Activated CD8-positive, alpha-beta T cell treated with anti-CD3 and anti-CD28 coated beads for 36 hours (primary cell): ENCODE data around the gene LAMA3. TPM values are rescaled to one million over a fixed set of nuclear protein-coding genes. Genes with fewer than 3 reads are reported as not detected.

Experiments
- ATAC-seq: fragments of 200-7000 bp; cut with Tn5 transposase; one replicate; pipeline ENCODE4 v1.10.0; 2021; ENCODE audit warnings: mild to moderate bottlenecking, moderate library complexity
- CTCF ChIA-PET: fragments of 350-600 bp; sonication (Branson Sonifier 250); formaldehyde crosslinking; loops from one replicate; lab custom pipeline; 2021; ENCODE audit warnings: antibody characterized with exemption; lab: Charles Lee
- POLR2A ChIA-PET: fragments of 350-600 bp; sonication (Branson Sonifier 250); formaldehyde crosslinking; loops from one replicate; lab custom pipeline; 2021; ENCODE audit warnings: antibody characterized with exemption; lab: Charles Lee
- DNase-seq: peaks from one replicate; pipeline ENCODE4 v3.0.0-alpha.2; 2020
- H3K27ac Mint-ChIP-seq: one replicate; pipeline ENCODE4 v1.8.0; 2021; ENCODE audit warnings: mild to moderate bottlenecking, mixed read lengths
- H3K27me3 Mint-ChIP-seq: one replicate; pipeline ENCODE4 v1.8.0; 2021; ENCODE audit warnings: mixed read lengths
- H3K36me3 Mint-ChIP-seq: one replicate; pipeline ENCODE4 v1.8.0; 2021; ENCODE audit warnings: low read depth, mixed read lengths
- H3K4me1 Mint-ChIP-seq: one replicate; pipeline ENCODE4 v1.8.0; 2021; ENCODE audit warnings: low read depth, mixed read lengths
- H3K4me3 Mint-ChIP-seq: one replicate; pipeline ENCODE4 v1.8.0; 2021; ENCODE audit warnings: mild to moderate bottlenecking, moderate library complexity, mixed read lengths
- H3K9me3 Mint-ChIP-seq: one replicate; pipeline ENCODE4 v1.8.0; 2021; ENCODE audit warnings: mixed read lengths
- CTCF ChIP-seq: fragments of 200-600 bp; IDR thresholded peaks from one replicate; pipeline ENCODE4 v1.8.0; 2022; ENCODE audit warnings: antibody characterized with exemption, mild to moderate bottlenecking
- intact Hi-C: fragments of 100-400 bp; cut with micrococcal nuclease; formaldehyde crosslinking; loops from one replicate; pipeline ENCODE4 v1.10.0; 2022
- total RNA-seq, 2 experiments: library from RNA; stranded (reverse); gene quantifications; one replicate each; pipeline ENCODE4 v1.2.3, GENCODE V29; 2021

Gene LAMA3
- total RNA-seq, 2 experiments from 2014 or later, result 0.05 TPM; not detected in 1

- no peaks in the 10 kb centered on the region for H3K27me3 Mint-ChIP-seq
- H3K4me3 Mint-ChIP-seq, result no peak overlapping the region
- TF ChIP-seq CTCF, result no peak
- intact Hi-C loops, result no loop called here
- peaks cover 23% of the 10 kb centered on the region for H3K4me1 Mint-ChIP-seq
- ChIA-PET CTCF (interaction anchor here (5.0 kb wide), 1 partner anchor 12 kb away, joined by 45 read pairs; no protein-coding TSS in a partner anchor), POLR2A (interaction anchor here (0.9 kb wide), 1 partner anchor 93 kb away, joined by 3 read pairs; no protein-coding TSS in a partner anchor)
- no peaks in the 10 kb centered on the region for H3K36me3 Mint-ChIP-seq
- no peak for ATAC-seq
- no peaks in the 10 kb centered on the region for H3K9me3 Mint-ChIP-seq
- no peak for DNase-seq
- H3K27ac Mint-ChIP-seq, result peak overlapping the region; percentile 81
These were observed 240.7 kb downstream of the LAMA3 start for GRCh38 chr18:23930002-23930401.

GRCh38 chr18:23932385-23933067, 243.3 kb downstream of the LAMA3 start:
- ChIA-PET POLR2A (no interaction called here), CTCF (interaction anchor here (3.9 kb wide), 1 partner anchor 14 kb away, joined by 23 read pairs; no protein-coding TSS in a partner anchor)
- DNase-seq, result no peak
- intact Hi-C loops, result no loop called here
- Mint-ChIP-seq H3K36me3 (no peaks in the 10 kb centered on the region), H3K27ac (no peak overlapping the region), H3K27me3 (no peaks in the 10 kb centered on the region), H3K9me3 (no peaks in the 10 kb centered on the region), H3K4me1 (peaks cover 44% of the 10 kb centered on the region), H3K4me3 (no peak overlapping the region)
- TF ChIP-seq CTCF, result no peak
- no peak for ATAC-seq

GRCh38 chr18:23933407-23933806, 244.2 kb downstream of the LAMA3 start:
- POLR2A ChIA-PET, result no interaction called here
- H3K27ac Mint-ChIP-seq, result no peak overlapping the region
- no peak overlapping the region for H3K4me3 Mint-ChIP-seq
- H3K9me3 Mint-ChIP-seq, result no peaks in the 10 kb centered on the region
- DNase-seq, result no peak
- ATAC-seq, result no peak
- H3K36me3 Mint-ChIP-seq, result no peaks in the 10 kb centered on the region
- CTCF ChIA-PET, result interaction anchor here (1.3 to 3.9 kb wide), 3 partner anchors 10 to 15 kb away, joined by 3 to 23 read pairs (median 5); no protein-coding TSS in a partner anchor
- H3K4me1 Mint-ChIP-seq, result peaks cover 52% of the 10 kb centered on the region
- no peak for TF ChIP-seq CTCF
- intact Hi-C loops, result no loop called here
- H3K27me3 Mint-ChIP-seq, result no peaks in the 10 kb centered on the region

GRCh38 chr18:23934252-23934651, 245.0 kb downstream of the LAMA3 start:
- intact Hi-C loops, result no loop called here
- no peaks in the 10 kb centered on the region for H3K9me3 Mint-ChIP-seq
- peaks cover 57% of the 10 kb centered on the region for H3K4me1 Mint-ChIP-seq
- no peak for DNase-seq
- ChIA-PET POLR2A (no interaction called here), CTCF (interaction anchor here (0.7 to 3.9 kb wide), 4 partner anchors 9 to 151 kb away, joined by 3 to 23 read pairs (median 4); no protein-coding TSS in a partner anchor)
- H3K4me3 Mint-ChIP-seq, result no peak overlapping the region
- H3K27ac Mint-ChIP-seq, result no peak overlapping the region
- H3K36me3 Mint-ChIP-seq, result no peaks in the 10 kb centered on the region
- no peak for TF ChIP-seq CTCF
- ATAC-seq, result no peak
- H3K27me3 Mint-ChIP-seq, result no peaks in the 10 kb centered on the region

- CTCF ChIA-PET, result interaction anchor here (0.7 to 3.9 kb wide), 3 partner anchors 8 to 150 kb away, joined by 3 to 23 read pairs (median 5); no protein-coding TSS in a partner anchor
- Mint-ChIP-seq H3K4me1 (peaks cover 51% of the 10 kb centered on the region), H3K27me3 (no peaks in the 10 kb centered on the region), H3K4me3 (no peak overlapping the region), H3K27ac (no peak overlapping the region), H3K36me3 (no peaks in the 10 kb centered on the region), H3K9me3 (no peaks in the 10 kb centered on the region)
- DNase-seq, result no peak
- no peak for ATAC-seq
- POLR2A ChIA-PET, result no interaction called here
- intact Hi-C loops, result no loop called here
- no peak for TF ChIP-seq CTCF
These were observed 245.6 kb downstream of the LAMA3 start for GRCh38 chr18:23934863-23935262.
